Peyer's patch (tissue), 4 donors: Measurements from ENCODE around the gene MTNR1A. TPM values are rescaled to one million over a fixed set of nuclear protein-coding genes. Genes with fewer than 3 reads are reported as not detected.

Experiments used
- DNase-seq, 3 donors: peaks; one replicate each; pipeline ENCODE4 v3.0.0-alpha.2; 2017 to 2019
- H3K27ac ChIP-seq, 4 donors: fragments of 200-600 bp; sonication (generic); one replicate each; pipeline ENCODE4 v1.5.1; 2016 to 2019
- H3K27me3 ChIP-seq, 2 donors: fragments of 200-600 bp; sonication (generic); one replicate each; pipeline ENCODE4 v1.5.1; 2019
- H3K36me3 ChIP-seq, 3 donors: fragments of 200-600 bp; sonication (generic); one replicate each; pipeline ENCODE4 v1.5.1; 2016 to 2019
- H3K4me1 ChIP-seq, 4 donors: fragments of 200-600 bp; sonication (generic); one replicate each; pipeline ENCODE4 v1.5.1; 2016 to 2019
- H3K4me3 ChIP-seq, 4 donors: fragments of 200-600 bp; sonication (generic); 1 replicate in 3 of 4; 2 replicates in 1 of 4; pipeline ENCODE4 v1.5.1; 2016 to 2019; ENCODE audit warnings: mild to moderate bottlenecking in 1 of 4
- H3K9me3 ChIP-seq, 4 donors: fragments of 200-600 bp; sonication (generic); one replicate each; pipeline ENCODE4 v1.5.1; 2016 to 2019; ENCODE audit warnings: mild to moderate bottlenecking in 1 of 4
- POLR2A ChIP-seq, 2 donors: fragments of 450-650 bp; IDR thresholded peaks; one replicate each; pipeline ENCODE4 v1.5.1; 2017; ENCODE audit warnings: antibody characterized with exemption in 2 of 2, mild to moderate bottlenecking in 2 of 2, moderate library complexity in 2 of 2
- total RNA-seq, 4 donors: library from RNA; depleted of rRNA; stranded (reverse); fragments of >200 nt; gene quantifications; one replicate each; pipeline ENCODE4 v1.1.0, GENCODE V29; 2016
- TF ChIP-seq, protein P1 (sequence below), 6 experiments: fragments of 450-650 bp in 4 of 6; fragments of 200-600 bp in 2 of 6; sonication (generic) in 1 of 6; IDR thresholded peaks; one replicate each; pipeline ENCODE4 v1.5.1; 2017 to 2019; ENCODE audit warnings: antibody characterized with exemption in 6 of 6, mild to moderate bottlenecking in 3 of 6, moderate library complexity in 1 of 6

The MTNR1A gene
- total RNA-seq, 4 donors from 2014 or later = not detected

DNA sequence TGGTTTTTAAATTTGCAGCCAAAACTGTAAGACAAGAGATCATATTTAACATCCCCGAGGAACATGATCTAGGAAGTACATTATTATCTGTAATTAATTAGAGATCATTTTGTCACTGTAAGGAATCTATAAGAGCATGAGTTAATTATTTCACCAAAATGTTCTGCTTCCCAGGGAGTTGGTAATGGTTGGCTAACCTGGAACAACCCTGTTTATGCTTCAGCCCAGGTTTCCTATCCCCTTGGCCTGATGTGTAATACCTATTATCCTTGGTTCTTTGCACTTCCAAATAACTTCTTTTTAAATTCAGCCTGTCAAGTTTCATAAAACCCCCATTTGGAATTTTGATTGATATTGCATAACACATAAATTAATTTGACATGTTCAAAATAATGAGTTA lies 6.4 kb upstream of the MTNR1A start:
- Histone ChIP-seq H3K27ac (no peak overlapping the region), H3K36me3 (no peaks in the 10 kb centered on the region), H3K4me1 (no peaks in the 10 kb centered on the region), H3K9me3 (no peaks in the 10 kb centered on the region), H3K27me3 (no peaks in the 10 kb centered on the region), H3K4me3 (no peak overlapping the region)
- TF ChIP-seq POLR2A (IDR thresholded peaks at IDR 0.05) = no peak
- TF ChIP-seq, protein P1, sequence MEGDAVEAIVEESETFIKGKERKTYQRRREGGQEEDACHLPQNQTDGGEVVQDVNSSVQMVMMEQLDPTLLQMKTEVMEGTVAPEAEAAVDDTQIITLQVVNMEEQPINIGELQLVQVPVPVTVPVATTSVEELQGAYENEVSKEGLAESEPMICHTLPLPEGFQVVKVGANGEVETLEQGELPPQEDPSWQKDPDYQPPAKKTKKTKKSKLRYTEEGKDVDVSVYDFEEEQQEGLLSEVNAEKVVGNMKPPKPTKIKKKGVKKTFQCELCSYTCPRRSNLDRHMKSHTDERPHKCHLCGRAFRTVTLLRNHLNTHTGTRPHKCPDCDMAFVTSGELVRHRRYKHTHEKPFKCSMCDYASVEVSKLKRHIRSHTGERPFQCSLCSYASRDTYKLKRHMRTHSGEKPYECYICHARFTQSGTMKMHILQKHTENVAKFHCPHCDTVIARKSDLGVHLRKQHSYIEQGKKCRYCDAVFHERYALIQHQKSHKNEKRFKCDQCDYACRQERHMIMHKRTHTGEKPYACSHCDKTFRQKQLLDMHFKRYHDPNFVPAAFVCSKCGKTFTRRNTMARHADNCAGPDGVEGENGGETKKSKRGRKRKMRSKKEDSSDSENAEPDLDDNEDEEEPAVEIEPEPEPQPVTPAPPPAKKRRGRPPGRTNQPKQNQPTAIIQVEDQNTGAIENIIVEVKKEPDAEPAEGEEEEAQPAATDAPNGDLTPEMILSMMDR (IDR thresholded peaks at IDR 0.05) = no peak
- DNase-seq = no peak

DNA sequence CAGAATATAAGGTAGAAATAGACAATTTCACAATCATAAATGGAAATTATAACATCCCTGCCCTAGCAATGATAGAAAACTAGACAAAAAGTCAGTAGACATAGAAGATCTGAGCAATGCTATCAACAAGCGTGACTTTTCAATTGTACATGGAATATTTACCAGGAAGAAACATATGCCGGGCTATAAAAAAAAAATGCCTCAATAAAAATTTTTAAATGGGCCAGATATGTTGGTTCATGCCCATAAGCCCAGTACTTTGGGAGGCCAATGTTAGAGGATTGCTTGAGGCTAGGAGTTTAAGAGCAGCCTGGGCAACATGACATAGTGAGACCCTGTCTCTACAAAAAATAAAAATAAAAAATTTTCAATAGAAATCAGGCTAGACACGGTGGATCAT lies 5.3 kb upstream of the MTNR1A start:
- no peak overlapping the region for H3K4me3 ChIP-seq
- H3K36me3 ChIP-seq = no peaks in the 10 kb centered on the region
- TF ChIP-seq POLR2A (IDR thresholded peaks at IDR 0.05) = no peak
- TF ChIP-seq, protein P1 (IDR thresholded peaks at IDR 0.05) = no peak
- H3K4me1 ChIP-seq = no peaks in the 10 kb centered on the region
- no peak overlapping the region for H3K27ac ChIP-seq
- H3K9me3 ChIP-seq = no peaks in the 10 kb centered on the region
- DNase-seq = no peak
- H3K27me3 ChIP-seq = no peaks in the 10 kb centered on the region

DNA sequence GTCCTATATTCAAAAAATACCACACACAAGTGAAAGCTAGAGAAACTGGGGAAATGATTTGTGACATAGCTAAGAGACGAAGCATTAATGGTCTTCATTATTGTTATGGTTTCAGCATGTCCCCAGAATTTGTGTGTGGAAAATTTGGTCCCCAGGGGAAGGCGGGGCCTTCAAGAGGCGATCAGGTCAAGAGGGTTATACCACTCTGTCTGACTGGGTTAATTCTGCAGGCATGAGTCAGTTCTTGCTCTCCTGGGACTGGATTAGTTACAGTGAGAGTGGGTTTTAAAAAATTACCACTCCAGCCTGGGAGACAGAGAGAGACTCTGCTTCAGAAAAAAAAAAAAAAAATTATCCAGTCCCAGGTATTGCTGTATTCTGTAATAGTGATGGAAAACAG lies 2.1 kb upstream of the MTNR1A start:
- no peak for DNase-seq
- Histone ChIP-seq H3K4me3 (no peak overlapping the region), H3K4me1 (peaks cover 0 to 14% (median 0%) of the 10 kb centered on the region in 4 donors), H3K9me3 (no peaks in the 10 kb centered on the region), H3K36me3 (no peaks in the 10 kb centered on the region), H3K27me3 (no peaks in the 10 kb centered on the region), H3K27ac (no peak overlapping the region)
- no peak for TF ChIP-seq POLR2A (IDR thresholded peaks at IDR 0.05)
- TF ChIP-seq, protein P1 (IDR thresholded peaks at IDR 0.05) = no peak

DNA sequence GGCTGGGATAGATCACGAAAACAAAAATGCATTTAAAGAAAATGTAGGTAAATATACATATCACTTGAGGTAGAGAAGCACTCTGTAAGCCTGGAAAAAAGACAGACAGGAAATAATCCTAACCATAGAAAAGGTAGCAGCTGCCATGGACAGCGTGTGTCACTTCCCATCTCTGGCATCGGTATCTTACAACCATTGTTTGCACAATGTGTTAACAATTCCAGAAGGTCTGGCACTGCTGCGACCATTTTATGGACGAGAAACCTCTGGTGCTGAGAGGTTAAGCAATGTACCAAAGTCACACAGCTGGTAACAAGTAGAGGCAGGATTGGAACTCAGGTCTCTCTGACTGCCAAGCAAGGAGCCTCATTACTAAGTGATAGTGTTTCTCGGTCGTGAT lies 1.7 kb upstream of the MTNR1A start:
- H3K4me3 ChIP-seq = no peak overlapping the region
- no peaks in the 10 kb centered on the region for H3K9me3 ChIP-seq
- no peaks in the 10 kb centered on the region for H3K36me3 ChIP-seq
- DNase-seq = no peak
- TF ChIP-seq, protein P1 (IDR thresholded peaks at IDR 0.05) = no peak
- TF ChIP-seq POLR2A (IDR thresholded peaks at IDR 0.05) = no peak
- no peak overlapping the region for H3K27ac ChIP-seq
- H3K4me1 ChIP-seq = peaks cover 0 to 14% (median 0%) of the 10 kb centered on the region in 4 donors
- H3K27me3 ChIP-seq = no peaks in the 10 kb centered on the region

DNA sequence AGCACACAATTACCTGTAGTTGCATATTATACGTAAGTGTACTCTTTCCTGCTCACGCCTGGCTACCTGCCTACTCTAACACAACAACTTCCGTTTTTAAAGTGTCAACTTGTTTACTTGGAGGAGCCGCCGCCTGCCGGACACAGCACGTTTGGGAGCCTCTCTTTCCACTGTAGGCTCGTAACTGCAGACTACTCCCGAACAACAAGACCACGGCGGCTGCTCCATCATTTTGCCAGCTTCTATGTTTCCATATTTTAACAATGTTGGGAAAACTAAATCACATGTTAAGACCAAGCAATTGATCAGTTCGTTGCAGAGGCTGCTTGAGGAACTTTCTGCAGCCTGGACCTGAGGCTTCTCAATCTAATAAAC lies 841 bp downstream of the MTNR1A start:
- no peak for DNase-seq
- no peak overlapping the region for H3K27ac ChIP-seq
- no peaks in the 10 kb centered on the region for H3K27me3 ChIP-seq
- peaks cover 0 to 14% (median 0%) of the 10 kb centered on the region in 4 donors for H3K4me1 ChIP-seq
- TF ChIP-seq, protein P1 (IDR thresholded peaks at IDR 0.05) = peak in 3 of 6 experiments; percentile 3 to 32 (median 18)
- TF ChIP-seq POLR2A (IDR thresholded peaks at IDR 0.05) = no peak
- no peaks in the 10 kb centered on the region for H3K36me3 ChIP-seq
- no peaks in the 10 kb centered on the region for H3K9me3 ChIP-seq
- H3K4me3 ChIP-seq = peak overlapping the region in 2 of 4 donors; percentile 44 to 48

DNA sequence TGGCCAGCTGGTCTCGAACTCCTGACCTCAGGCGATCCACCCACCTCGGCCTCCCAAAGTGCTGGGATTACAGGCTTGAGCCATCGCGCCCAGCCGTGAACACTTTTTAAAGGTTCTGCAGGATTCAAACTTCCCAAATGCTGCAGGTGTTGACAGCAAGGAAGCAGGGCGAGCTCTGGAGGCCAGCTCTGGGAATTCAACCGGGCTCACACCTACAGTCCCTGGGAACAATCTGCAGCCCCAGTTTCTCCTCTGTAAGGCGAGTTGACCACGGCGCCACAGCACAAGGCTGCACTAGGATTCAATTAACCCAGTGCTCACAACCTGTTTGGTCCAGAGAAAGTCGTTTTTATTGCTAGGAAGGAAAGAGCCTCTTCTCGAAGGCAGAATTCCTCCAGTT lies 1.6 kb downstream of the MTNR1A start:
- Histone ChIP-seq H3K27me3 (no peaks in the 10 kb centered on the region), H3K4me1 (peaks cover 0 to 14% (median 0%) of the 10 kb centered on the region in 4 donors), H3K4me3 (no peak overlapping the region), H3K9me3 (no peaks in the 10 kb centered on the region), H3K27ac (no peak overlapping the region), H3K36me3 (no peaks in the 10 kb centered on the region)
- no peak for TF ChIP-seq POLR2A (IDR thresholded peaks at IDR 0.05)
- TF ChIP-seq, protein P1 (IDR thresholded peaks at IDR 0.05) = no peak
- no peak for DNase-seq
